ENCODE data around the gene REV1. TPM values are rescaled to one million over a fixed set of nuclear protein-coding genes. Genes with fewer than 3 reads are reported as not detected.
"Not testable (repeated sequence)": the region's sequence is repeated elsewhere in the genome, so short reads cannot be mapped to it uniquely, and the experiment has no call there.

The REV1 gene
- total RNA-seq, 6 experiments from 2014 or later: 17.0 to 19.2 (median 18.6) TPM

GRCh38 chr2:99470957-99471356 is 18.9 kb downstream of the REV1 start:
- no peak for DNase-seq
- no peaks in the 10 kb centered on the region for H3K27me3 Mint-ChIP-seq (ENCODE audit: insufficient read depth)
- peaks cover 6% of the 10 kb centered on the region for H3K36me3 Mint-ChIP-seq (ENCODE audit: low read depth)
- TF ChIP-seq, protein P1, sequence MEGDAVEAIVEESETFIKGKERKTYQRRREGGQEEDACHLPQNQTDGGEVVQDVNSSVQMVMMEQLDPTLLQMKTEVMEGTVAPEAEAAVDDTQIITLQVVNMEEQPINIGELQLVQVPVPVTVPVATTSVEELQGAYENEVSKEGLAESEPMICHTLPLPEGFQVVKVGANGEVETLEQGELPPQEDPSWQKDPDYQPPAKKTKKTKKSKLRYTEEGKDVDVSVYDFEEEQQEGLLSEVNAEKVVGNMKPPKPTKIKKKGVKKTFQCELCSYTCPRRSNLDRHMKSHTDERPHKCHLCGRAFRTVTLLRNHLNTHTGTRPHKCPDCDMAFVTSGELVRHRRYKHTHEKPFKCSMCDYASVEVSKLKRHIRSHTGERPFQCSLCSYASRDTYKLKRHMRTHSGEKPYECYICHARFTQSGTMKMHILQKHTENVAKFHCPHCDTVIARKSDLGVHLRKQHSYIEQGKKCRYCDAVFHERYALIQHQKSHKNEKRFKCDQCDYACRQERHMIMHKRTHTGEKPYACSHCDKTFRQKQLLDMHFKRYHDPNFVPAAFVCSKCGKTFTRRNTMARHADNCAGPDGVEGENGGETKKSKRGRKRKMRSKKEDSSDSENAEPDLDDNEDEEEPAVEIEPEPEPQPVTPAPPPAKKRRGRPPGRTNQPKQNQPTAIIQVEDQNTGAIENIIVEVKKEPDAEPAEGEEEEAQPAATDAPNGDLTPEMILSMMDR (IDR thresholded peaks at IDR 0.05): no peak
- peaks cover 47% of the 10 kb centered on the region for H3K4me1 Mint-ChIP-seq (ENCODE audit: low read depth)
- no peak overlapping the region for H3K4me3 Mint-ChIP-seq
- H3K27ac Mint-ChIP-seq: no peak overlapping the region
- H3K9me3 Mint-ChIP-seq: no peaks in the 10 kb centered on the region

DNA sequence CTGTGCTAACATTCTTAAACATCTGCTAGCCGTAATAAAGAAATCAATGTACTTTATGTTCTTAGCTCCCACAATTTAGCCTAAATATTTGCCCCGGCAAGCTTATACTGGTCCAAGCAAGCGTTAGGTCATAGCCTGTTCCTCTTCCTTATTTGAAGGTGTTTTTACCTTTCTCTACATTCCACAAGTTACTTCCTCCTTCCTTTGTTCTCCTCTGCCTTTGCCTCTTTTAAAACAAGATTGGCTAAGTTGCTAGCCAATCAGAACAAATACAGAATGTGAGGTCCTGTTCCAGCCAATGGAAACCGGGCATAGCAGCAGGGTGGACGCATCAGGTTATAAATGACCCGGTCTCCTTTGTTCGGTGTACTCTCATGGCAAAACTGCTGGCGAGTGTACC is 19.4 kb downstream of the REV1 start:
- H3K9me3 Mint-ChIP-seq; H3K27ac Mint-ChIP-seq; H3K27me3 Mint-ChIP-seq (ENCODE audit: insufficient read depth); H3K36me3 Mint-ChIP-seq (ENCODE audit: low read depth); H3K4me3 Mint-ChIP-seq; DNase-seq: not testable (repeated sequence)
- peaks cover 49% of the 10 kb centered on the region for H3K4me1 Mint-ChIP-seq (ENCODE audit: low read depth)

DNA sequence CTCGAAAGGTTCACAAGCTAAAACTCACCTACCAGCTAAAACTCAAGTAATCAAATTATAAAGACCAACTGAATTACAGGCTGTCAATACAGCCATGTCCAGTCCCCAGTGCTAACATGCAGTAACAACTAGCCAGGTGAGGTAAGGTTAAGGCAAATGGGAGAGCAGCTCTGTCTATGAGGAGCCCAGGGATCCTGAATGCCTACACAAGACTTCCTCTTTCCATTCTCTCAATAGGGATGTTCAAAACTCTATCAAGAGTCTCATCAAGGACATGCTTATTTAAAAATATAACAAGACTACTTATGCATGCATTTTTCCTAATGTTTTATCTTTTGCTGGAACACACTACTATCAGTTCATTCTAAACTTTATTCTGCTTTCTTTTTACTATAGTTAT is 20.4 kb downstream of the REV1 start:
- H3K27me3 Mint-ChIP-seq (ENCODE audit: insufficient read depth): no peaks in the 10 kb centered on the region
- H3K4me3 Mint-ChIP-seq: no peak overlapping the region
- no peaks in the 10 kb centered on the region for H3K9me3 Mint-ChIP-seq
- no peak for DNase-seq
- no peak overlapping the region for H3K27ac Mint-ChIP-seq
- peaks cover 6% of the 10 kb centered on the region for H3K36me3 Mint-ChIP-seq (ENCODE audit: low read depth)
- TF ChIP-seq, protein P1 (IDR thresholded peaks at IDR 0.05): no peak
- peaks cover 45% of the 10 kb centered on the region for H3K4me1 Mint-ChIP-seq (ENCODE audit: low read depth)

GRCh38 chr2:99468155-99468554 is 21.7 kb downstream of the REV1 start:
- no peak overlapping the region for H3K27ac Mint-ChIP-seq
- no peaks in the 10 kb centered on the region for H3K9me3 Mint-ChIP-seq
- DNase-seq: no peak
- H3K36me3 Mint-ChIP-seq (ENCODE audit: low read depth): peaks cover 6% of the 10 kb centered on the region
- TF ChIP-seq, protein P1 (IDR thresholded peaks at IDR 0.05): no peak
- peaks cover 36% of the 10 kb centered on the region for H3K4me1 Mint-ChIP-seq (ENCODE audit: low read depth)
- H3K27me3 Mint-ChIP-seq (ENCODE audit: insufficient read depth): no peaks in the 10 kb centered on the region
- no peak overlapping the region for H3K4me3 Mint-ChIP-seq

DNA sequence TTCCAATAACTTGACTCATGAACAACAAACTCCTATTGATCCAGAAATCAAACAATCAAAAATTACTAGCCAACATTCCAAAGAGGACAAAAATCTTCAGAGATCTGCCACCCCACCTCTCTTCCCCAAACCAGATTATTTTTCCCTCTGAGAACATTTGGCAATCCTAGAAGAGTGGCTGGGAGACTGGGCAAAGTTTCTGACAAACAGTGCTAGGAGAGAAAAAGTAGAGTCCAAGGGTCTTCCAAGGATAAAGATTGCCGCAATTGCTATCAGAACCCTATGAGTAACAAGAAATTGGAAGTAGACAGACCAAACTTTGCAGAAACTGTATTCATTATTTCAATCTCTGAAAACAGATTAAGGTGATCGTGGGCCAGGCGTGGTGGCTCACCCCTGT is 22.4 kb downstream of the REV1 start:
- H3K27ac Mint-ChIP-seq: no peak overlapping the region
- H3K27me3 Mint-ChIP-seq (ENCODE audit: insufficient read depth): no peaks in the 10 kb centered on the region
- peaks cover 6% of the 10 kb centered on the region for H3K36me3 Mint-ChIP-seq (ENCODE audit: low read depth)
- H3K9me3 Mint-ChIP-seq: no peaks in the 10 kb centered on the region
- H3K4me1 Mint-ChIP-seq (ENCODE audit: low read depth): peaks cover 35% of the 10 kb centered on the region
- TF ChIP-seq, protein P1 (IDR thresholded peaks at IDR 0.05): no peak
- no peak for DNase-seq
- no peak overlapping the region for H3K4me3 Mint-ChIP-seq

DNA sequence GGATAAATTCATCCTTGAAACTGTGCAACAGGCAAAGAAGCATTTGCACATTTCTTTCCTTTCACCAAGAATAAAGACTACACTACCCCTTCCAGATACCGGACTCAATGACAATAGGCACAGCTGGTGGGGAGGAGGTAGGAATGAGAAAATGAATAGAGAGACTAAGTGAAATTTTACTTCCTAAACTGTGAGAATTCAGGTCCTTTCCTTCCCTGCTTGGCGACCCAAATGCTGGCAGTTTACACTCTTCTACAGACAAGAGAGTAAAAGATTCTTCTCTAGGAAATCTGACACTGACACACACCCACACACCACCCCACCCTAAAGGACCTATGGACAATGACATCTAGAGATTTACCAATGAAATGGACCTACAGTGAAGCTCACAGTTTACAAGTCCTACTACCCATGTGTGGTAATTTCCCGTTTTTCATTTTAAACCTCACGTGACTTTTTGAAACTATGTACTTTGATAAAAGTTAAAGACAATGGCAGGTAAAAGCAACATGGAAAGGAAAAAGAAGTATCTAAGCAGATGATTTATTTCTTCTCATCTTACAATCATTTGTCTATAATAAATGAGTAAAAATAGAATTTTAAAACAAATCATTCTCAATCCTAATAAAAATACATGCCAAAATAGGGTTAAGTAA is 27.9 kb downstream of the REV1 start:
- no peaks in the 10 kb centered on the region for H3K9me3 Mint-ChIP-seq
- no peak overlapping the region for H3K4me3 Mint-ChIP-seq
- peaks cover 17% of the 10 kb centered on the region for H3K4me1 Mint-ChIP-seq (ENCODE audit: low read depth)
- H3K27ac Mint-ChIP-seq: no peak overlapping the region
- TF ChIP-seq, protein P1 (IDR thresholded peaks at IDR 0.05): no peak
- no peaks in the 10 kb centered on the region for H3K27me3 Mint-ChIP-seq (ENCODE audit: insufficient read depth)
- peaks cover 15% of the 10 kb centered on the region for H3K36me3 Mint-ChIP-seq (ENCODE audit: low read depth)
- no peak for DNase-seq
